ENCODE results near the gene ACVR1B. TPM values are rescaled to one million over a fixed set of nuclear protein-coding genes. Genes with fewer than 3 reads are reported as not detected.

The ACVR1B gene
- total RNA-seq, 2 donors from 2014 or later: 16.6 to 17.5 TPM

DNA sequence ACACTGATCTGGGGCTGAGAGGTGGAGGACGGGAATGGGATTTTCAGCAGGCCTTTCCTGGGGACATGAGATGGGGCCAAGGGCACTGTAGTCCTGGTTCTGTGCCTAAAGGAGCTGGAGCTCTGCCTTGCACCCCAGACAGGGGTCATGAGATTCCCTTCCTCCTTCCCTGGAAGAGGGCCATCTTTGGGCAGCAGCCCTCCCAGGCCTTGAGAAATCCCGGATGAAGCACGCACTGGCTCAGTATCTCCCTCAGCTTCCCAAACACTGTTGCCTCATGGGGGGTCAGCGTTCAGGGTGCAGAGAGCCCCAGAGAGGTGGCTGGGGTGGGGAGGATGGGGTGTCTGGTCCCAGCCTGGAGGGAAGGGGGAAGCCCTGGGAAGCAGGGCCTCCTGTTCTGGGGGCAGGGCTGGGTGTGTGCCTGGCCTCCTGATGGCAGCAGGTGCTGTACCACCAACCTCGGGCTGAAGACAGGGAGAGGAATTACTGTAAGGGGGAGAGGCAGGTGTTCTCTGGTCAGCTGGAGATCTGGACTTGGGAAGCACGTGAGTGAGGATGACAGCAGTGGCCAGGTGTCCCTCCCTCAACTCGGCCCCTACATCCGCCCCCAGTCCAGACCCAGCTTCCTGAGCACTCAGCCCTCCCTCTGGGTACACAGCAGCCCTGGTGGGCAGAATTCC lies 91.3 kb downstream of the ACVR1B start:
- peaks cover 13 to 45% of the 10 kb centered on the region in 2 donors for H3K4me1 Mint-ChIP-seq (ENCODE audit: low read depth in 2 of 2)
- no peak for DNase-seq (ENCODE audit: low spot score)

DNA sequence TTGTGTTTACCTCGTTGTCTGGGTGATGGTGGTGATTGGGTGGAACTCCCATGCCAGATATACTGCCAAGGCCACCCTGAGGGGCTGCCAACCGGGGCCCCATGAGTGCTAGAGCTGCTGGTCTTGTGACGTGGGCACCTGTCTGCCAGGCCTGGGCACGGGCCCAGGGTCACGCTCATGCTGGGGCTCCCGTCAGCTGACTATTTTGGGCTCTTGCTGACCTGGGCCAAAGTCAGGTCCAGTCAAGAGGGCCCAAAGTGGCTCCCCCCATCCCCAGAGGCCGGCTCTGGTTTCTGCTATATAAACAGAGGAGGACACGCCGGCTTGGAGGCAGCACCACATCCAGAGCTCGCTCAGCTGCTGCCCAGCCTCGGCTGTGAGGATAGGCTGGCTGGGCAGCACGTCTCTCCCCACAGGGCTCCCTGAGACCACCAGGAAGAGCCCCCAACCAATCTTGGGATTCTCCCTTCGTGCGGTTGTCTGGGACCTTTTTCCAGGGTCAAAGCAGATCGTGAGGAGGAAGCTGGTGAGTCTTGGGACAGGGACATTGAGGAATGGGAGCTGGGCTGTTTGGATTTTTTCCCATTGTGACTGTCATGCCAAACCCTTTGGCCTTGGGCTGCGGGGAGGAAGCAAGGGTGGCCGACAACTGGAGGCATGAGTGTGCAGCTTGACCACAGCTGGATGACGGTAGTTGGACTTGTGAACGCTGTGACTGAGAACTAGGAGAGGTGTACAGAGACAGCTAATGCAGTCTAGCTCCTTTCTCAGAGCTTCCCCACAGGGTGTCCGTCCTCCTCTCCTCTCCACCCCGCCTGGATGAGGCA lies 92.1 kb downstream of the ACVR1B start:
- no peak overlapping the region for H3K4me3 Mint-ChIP-seq
- H3K36me3 Mint-ChIP-seq: no peaks in the 10 kb centered on the region
- peaks cover 8 to 42% of the 10 kb centered on the region in 2 donors for H3K4me1 Mint-ChIP-seq (ENCODE audit: low read depth in 2 of 2)
- no peak for ATAC-seq
- no peak for DNase-seq (ENCODE audit: low spot score)
- peaks cover 0 to 6% of the 10 kb centered on the region in 2 donors for H3K27me3 Mint-ChIP-seq
- H3K27ac Mint-ChIP-seq: no peak overlapping the region
- H3K9me3 Mint-ChIP-seq: no peaks in the 10 kb centered on the region

More for the DNA sequence above, 91.3 kb downstream of the ACVR1B start:
- Mint-ChIP-seq H3K27me3 (peaks cover 0 to 9% of the 10 kb centered on the region in 2 donors), H3K9me3 (no peaks in the 10 kb centered on the region), H3K4me3 (no peak overlapping the region), H3K27ac (peak overlapping the region in 1 of 2 donors; percentile 84), H3K36me3 (no peaks in the 10 kb centered on the region)
- no peak for ATAC-seq

DNA sequence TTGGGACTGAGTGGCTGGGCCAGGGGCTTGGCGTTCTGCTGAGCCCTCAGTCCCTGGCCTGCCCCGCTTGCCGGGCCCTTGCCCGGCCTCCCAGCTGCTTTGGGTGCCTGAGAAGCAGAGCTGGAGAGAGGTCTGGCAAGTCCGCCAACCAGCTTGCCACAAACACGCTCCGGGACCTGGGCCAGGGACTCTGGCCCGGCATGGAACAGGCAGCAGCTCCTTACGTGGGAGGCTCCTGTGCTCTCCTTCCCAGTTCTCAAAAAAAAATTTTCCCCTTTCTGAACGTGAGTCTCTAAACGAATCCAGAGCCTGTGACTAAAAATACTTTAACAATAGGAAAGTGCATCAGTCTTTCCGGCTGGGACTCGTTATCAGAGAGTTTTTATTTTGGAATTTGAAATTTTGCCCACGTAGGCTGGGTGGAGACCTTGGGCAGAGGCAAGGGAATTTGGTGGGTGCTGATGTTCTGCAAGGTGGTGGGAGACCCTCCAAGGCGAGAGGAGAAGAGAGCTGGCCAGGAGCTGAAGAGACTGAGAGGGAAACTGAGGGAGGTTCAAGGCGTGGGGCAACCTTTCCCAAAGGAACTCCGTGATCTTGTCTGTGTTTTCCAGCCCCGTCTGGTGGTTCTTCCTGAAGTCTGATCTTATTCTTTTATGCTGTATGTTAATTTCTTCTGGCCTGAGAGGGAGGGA lies 92.9 kb downstream of the ACVR1B start:
- Mint-ChIP-seq H3K4me3 (no peak overlapping the region), H3K4me1 (ENCODE audit: low read depth in 2 of 2) (peaks cover 14 to 46% of the 10 kb centered on the region in 2 donors), H3K9me3 (no peaks in the 10 kb centered on the region), H3K27me3 (peaks cover 6 to 10% of the 10 kb centered on the region in 2 donors), H3K36me3 (no peaks in the 10 kb centered on the region), H3K27ac (peak overlapping the region in 1 of 2 donors; percentile 24)
- ATAC-seq: no peak
- no peak for DNase-seq (ENCODE audit: low spot score)

DNA sequence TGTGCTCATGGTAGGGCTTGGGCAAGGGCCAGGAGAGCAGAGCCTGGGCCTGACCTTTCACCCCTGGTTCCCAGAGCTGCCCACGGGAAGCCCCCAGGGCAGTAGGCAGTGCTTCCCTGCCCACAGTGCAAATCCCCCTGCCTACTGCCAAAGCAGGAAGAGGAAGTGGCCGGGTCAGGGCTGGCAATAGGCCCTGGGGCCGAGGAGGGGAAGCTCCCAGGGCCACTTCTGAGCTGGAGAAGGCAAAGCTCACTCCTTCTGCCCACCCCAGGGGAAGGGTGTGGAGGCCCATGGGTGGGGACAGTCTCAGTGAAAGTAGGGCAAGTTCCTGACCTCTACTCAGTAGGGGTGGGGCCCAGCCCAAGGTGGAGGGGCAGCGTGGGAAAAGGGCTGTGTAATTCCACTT lies 94.3 kb downstream of the ACVR1B start:
- H3K27me3 Mint-ChIP-seq: peaks cover 6 to 10% of the 10 kb centered on the region in 2 donors
- no peaks in the 10 kb centered on the region for H3K9me3 Mint-ChIP-seq
- peak; percentile 53 to 83 for ATAC-seq
- H3K4me1 Mint-ChIP-seq (ENCODE audit: low read depth in 2 of 2): peaks cover 24 to 45% of the 10 kb centered on the region in 2 donors
- H3K27ac Mint-ChIP-seq: peak overlapping the region in 1 of 2 donors; percentile 88
- peak; percentile 78 for DNase-seq (ENCODE audit: low spot score)
- peak overlapping the region; percentile 10 for H3K4me3 Mint-ChIP-seq
- H3K36me3 Mint-ChIP-seq: no peaks in the 10 kb centered on the region

Other genes with a start within 250 kb of the ACVR1B start
- under 1 TPM; 0.40 to 0.78 TPM for gene FIGNL2, start 103.0 kb upstream of the ACVR1B start, total RNA-seq
- gene ANKRD33, start 63.6 kb upstream of the ACVR1B start, total RNA-seq: not detected
- not detected for gene ACVRL1, start 44.2 kb upstream of the ACVR1B start, total RNA-seq
- gene TAMALIN, start 55.2 kb downstream of the ACVR1B start, total RNA-seq: 1 to 10 TPM; 5.4 to 5.6 TPM
- 1 to 10 TPM; 3.0 to 4.0 TPM for gene NR4A1, start 99.7 kb downstream of the ACVR1B start, total RNA-seq
- gene ATG101, start 118.3 kb downstream of the ACVR1B start, total RNA-seq: 10 to 100 TPM; 43.1 to 55.1 TPM
- not detected for gene SMIM41, start 128.0 kb downstream of the ACVR1B start, total RNA-seq
- gene KRT80, start 240.3 kb downstream of the ACVR1B start, total RNA-seq: not detected